HG02588 (cell line): ENCODE measurements around the gene CUZD1.
"Not testable (repeated sequence)": the region's sequence is repeated elsewhere in the genome, so short reads cannot be mapped to it uniquely, and the experiment has no call there.

Source experiments
- ATAC-seq: cut with Tn5 transposase; IDR thresholded peaks from one replicate; pipeline ENCODE4 v1.9.1; 2021; ENCODE audit warnings: mild to moderate bottlenecking, moderate library complexity; ENCODE audit not compliant: unreplicated experiment

The CUZD1 gene, protein sequence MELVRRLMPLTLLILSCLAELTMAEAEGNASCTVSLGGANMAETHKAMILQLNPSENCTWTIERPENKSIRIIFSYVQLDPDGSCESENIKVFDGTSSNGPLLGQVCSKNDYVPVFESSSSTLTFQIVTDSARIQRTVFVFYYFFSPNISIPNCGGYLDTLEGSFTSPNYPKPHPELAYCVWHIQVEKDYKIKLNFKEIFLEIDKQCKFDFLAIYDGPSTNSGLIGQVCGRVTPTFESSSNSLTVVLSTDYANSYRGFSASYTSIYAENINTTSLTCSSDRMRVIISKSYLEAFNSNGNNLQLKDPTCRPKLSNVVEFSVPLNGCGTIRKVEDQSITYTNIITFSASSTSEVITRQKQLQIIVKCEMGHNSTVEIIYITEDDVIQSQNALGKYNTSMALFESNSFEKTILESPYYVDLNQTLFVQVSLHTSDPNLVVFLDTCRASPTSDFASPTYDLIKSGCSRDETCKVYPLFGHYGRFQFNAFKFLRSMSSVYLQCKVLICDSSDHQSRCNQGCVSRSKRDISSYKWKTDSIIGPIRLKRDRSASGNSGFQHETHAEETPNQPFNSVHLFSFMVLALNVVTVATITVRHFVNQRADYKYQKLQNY

DNA sequence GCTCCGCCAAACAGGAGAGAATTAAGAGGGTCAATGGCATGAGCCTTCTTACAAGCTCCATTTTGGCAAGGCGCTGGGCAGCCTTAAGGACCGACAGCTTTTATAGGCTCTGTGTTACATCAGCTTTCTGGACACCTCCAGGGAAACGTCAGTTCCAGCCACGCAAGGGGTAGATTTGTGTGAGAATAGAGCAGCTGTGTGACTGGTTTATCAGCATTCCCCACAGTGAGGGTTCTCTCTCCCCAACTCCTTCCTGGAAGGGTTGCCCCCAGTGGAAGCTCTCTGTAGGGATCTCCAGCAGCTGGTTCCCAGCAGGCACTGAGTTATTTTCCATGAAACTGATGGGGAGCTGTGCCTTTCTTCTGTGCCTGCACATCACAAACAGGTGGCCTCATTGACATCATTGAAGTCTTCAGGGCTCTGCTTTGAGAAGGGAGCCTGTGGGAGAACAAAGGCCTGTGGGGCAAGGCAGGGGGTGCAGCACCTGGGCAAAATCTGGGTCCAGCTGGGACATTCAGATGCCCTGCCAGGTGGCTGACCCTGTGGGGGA is at the start of gene CUZD1:
TSS of gene CUZD1 (minus strand) at position 75 of the 550 bp plus-strand sequence. CDS start at position 61, 14 bp downstream.
- no peak for ATAC-seq

DNA sequence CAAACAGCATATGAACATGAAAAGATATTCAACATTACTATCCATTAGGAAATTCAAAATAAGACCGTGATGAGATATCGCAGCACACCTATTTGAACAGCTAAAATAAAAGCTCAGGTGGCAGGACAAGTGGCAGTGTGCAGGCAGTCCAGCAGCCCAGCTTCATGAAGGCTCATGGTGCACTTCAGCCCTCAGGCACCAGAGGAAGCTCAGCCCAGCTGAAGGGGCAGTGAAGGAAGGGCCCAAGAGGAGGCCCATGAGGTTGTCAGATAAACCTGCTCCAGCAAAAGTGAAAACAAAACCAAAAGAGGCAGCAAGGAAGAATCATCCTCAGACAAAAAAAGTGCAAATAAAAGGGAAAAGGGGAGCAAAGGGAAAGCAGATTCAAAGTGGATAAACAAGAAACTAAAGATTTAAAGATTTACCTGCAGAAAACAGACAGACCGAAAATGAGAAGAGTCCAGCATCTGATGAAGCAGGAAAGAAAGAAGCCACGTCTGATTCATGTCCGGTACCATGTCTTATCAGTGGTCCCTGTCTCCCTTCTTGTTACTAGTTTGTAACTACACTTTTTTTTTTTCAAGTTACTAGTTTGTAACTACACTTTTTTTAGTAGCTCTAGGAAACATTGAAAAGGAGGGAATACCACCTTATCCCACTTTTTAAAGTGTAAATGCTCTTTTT is 48.7 kb upstream of the CUZD1 start:
- ATAC-seq: no peak

DNA sequence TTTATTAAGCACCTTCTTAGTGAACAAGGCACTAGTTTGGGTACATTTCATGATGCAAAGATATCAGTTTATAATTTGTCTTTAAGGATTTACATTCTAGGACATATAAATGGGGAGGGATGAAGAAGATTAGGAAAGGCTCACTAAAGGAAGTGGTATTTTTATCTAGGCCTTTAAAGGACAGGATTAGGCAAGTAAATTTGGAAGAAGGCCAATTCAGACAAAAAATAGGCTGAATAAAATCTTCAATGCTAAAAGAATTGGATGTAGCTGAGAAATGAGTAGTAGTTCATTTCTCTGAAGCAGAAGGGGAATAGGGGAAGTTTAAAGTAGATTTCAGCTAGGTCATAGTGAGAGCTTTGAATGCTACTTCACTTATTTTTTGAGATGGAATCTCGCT is 38.5 kb upstream of the CUZD1 start:
- ATAC-seq: no peak

DNA sequence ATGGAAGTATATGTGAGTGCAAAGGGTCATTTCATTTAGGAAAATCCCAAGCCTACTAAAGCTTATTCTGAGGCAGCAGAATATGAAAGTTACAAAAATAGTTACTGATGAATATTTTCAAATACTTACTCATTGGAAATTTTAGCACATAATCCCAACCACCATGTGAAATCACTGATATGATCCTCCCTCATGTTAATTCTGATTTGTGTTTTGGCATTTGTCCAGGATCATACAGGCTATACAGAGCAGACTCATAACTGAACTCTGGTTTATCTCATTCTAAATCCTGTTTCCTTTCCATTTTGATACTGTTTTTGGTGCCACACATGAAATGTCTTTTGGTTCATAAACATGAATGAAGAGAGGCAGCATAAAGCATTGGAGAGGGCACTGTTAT is 37.1 kb upstream of the CUZD1 start:
- no peak for ATAC-seq

DNA sequence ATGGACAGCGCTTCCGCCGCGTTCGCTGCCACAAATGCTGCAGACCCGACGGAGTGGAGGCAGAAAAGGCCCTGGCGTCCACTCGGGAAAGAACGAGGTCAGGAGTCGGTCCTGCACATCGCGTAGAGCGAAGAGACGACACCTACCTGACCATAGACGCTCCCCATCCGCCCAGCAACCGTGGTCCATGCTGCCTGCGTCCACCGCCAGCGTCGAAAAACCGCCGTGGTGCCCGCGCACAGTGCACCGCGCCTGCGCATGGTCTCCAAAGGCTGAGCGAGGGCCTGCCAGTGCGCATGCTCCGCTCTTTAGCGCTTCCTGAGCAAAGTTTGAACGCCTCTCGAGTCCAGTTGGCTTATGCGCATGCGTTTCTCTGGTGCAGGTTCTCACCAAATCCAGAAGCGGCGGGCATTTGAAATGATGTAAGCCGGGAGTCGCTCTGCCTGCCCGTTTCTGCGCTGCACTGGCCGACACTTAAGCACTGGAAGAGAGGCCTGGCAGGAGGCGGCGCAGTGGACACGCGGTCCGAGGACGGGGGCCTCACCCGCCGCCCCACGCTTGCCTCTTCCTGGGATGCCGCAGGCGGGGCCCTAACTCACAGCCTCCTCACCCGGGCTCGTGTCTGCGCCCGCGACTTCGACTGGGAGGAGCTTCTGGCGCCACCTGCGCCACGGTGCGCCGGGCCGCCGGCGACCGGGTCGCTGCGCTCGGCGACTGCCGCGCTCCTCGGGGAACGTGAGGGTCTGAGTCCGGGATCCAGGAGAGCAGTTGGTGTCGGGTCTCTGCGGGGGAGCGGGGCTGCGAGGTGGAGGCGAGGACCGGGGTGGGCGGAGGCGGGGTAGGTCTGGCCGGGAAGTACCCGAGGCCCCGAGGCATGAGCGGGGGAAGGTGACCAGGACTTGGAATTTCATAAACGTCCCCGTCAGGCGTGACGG is 33.9 kb upstream of the CUZD1 start, which contains the start of gene FAM24B:
TSS of gene FAM24B (minus strand) at position 243 of the 935 bp plus-strand sequence. CDS start 29,066 bp downstream, outside the sequence.
- peak; percentile 69 for ATAC-seq

DNA sequence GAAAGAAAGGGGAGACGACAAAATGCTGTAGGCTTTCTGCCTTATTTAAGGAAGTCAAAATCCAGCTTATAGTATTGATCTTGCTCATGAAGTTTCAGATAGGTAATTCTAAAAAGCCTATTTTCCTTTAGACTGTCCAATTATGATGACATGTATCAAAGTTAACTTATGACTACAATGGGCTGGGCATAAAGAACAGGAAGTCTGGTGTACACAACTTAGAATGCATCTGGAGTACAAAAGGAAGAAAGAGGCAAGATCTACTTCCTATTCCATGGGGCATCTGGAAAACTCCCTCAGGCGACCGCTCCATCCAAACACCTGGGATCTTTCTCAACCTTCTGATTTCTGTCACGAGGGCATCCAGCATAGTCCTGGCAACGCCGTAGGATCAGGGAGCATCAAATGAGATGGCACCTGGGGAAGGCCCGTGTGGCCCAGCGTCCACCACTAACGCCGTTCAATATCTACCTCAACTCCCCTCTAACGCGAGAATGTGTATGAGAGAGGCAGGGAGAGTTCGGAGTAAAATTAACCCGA is 33.2 kb upstream of the CUZD1 start:
- ATAC-seq: peak; percentile 15

DNA sequence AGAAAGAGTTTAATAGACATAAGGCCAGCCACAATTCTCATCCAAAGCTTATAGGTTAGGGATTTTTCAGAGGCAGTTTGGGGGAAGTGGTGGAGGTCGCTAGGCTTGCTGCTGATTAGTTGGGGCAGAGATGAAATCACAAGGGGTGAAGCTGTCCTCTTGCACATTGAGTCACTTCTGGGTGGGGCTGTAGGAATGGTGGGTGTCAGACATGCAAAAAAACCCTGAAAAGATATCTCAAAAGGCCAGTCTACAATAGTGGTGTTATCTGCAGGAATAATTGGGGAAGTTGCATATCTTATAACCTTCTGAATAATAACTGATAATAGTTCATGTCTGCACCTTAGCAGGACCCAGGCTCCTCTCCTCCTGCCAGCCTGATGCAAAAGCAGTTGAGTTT is 31.6 kb upstream of the CUZD1 start:
- no peak for ATAC-seq

DNA sequence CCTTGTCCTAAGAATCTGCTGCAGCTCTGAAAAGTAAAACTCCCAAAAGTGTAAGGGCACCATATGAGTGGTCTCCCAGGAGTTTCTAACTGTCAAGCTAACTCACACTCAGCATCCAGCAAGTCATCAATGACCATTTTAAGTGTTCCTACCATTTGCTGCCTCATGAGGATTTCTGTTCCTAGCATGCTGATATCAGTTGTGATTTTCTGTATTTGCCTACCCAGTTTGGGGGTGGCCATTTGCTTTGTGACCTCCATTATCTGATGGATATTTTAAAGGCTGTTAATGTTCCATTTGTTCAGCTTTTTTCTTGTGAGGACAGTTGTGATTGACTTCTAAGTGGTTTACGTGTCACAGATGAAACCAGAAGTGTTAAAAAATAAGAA is 30.8 kb upstream of the CUZD1 start:
- no peak for ATAC-seq

DNA sequence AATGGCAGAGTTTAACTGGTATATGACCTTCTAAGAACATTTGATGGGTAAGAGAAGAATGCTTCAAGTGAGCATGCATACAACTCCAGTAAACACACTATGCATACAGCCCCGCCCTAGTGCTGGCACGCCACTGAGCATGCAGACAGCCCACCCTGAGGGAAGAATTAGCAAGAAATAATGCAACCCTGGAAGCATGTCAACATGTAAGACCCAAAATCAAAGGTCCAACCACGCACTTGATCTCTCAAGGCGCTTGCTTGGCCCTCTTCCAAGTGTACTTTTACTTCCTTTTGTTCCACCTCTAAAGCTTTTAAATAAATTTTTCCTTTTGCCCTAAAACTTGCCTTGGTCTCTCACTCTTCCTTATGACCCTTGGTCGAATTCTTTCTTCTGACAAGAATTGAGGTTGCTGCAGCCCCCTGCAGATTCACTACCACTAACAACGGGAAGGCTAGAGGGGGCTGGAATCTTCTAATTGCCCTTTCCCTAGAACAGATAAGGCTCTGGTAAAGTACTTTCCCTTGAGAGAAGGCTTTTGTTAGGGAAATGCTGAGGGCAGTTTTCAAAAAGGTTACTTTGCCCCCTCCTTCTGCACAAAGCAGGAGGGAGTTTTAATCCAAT is 30.3 kb upstream of the CUZD1 start:
- ATAC-seq: no peak

DNA sequence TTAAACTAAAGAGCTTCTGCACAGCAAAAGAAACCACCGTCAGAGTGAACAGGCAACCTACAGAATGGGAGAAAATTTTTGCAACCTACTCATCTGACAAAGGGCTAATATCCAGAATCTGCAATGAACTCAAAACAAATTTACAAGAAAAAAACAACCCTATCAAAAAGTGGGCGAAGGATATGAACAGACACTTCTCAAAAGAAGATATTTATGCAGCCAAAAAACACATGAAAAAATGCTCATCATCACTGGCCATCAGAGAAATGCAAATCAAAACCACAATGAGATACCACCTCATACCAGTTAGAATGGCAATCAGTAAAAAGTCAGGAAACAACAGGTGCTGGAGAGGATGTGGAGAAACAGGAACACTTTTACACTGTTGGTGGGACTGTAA is 26.3 kb upstream of the CUZD1 start:
- not testable (repeated sequence) for ATAC-seq

DNA sequence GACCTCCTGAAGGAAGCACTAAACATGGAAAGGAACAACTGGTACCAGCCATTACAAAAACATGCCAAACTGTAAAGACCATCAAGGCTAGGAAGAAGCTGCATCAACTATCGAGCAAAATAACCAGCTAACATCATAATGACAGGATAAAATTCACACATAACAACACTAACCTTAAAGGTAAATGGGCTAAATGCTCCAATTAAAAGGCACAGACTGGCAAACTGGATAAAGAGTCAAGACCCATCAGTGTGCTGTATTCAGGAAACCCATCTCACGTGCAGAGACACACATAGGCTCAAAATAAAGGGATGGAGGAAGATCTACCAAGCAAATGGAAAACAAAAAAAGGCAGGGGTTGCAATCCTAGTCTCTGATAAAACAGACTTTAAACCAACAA is 23.1 kb upstream of the CUZD1 start:
- ATAC-seq: not testable (repeated sequence)

DNA sequence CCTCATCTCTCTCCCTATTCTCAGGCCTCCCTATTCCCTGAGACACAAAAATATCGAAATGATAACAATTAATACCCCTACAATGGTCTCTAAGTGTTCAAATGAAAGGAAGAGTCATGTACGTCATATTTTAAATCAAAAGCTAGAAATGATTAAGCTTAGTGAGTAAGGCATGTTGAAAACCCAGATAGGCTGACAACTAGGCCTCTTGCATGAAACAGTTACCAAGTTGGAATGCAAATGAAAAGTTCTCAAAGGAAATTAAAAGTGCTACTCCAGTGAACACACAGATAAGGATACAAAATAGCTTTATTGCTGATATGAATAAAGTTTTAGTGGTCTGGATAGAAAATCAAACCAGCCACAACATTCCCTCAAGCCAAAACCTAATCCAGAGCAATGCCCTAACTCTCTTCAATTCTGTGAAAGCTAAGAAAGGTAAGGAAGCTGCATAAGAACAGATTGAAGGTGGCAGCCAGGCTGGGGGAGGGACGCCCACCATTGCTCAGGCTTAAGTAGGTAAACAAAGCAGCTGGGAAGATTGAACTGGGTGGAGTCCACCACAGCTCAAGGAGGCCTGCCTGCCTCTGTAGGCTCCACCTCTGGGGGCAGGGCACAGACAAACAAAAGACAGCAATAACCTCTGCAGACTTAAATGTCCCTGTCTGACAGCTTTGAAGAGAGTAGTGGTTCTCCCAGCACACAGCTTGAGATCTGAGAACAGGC is 21.3 kb upstream of the CUZD1 start:
- ATAC-seq: not testable (repeated sequence)

DNA sequence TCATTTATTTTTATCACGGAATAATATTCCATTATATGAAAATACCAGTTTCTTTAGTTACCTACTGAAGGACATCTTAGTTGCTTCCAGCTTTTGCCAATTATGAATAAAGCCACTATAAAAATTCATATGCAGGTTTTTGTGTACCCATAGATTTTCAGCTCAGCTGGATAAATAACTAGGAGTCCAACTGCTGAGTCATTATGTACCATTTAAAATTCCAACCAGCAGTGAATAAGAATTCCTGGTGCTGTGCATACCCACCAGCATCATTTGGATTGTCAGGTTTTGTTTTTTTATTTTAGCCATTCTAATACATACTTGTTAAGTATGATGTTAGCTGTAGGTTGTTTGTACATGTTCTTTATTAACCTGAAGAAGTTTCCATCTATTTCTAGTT is 19.2 kb upstream of the CUZD1 start:
- no peak for ATAC-seq

DNA sequence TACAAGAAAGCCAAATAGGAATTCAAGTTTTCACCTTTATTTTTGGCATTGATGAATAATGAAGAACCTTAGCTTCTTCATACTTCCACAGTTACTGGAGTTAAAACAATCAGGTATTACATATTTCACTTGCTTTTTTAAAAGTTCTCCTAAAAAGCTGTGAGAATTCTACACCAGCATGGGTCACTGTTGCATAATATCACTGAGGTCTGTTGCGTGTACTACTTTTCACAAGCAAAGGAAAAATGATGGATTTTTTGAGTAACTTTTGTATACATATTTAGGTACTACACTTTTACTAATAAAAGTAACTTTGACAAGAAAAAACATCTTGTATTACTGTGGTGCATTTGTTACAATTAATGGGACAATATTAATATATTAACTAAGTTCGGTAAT is 18.5 kb upstream of the CUZD1 start:
- no peak for ATAC-seq

DNA sequence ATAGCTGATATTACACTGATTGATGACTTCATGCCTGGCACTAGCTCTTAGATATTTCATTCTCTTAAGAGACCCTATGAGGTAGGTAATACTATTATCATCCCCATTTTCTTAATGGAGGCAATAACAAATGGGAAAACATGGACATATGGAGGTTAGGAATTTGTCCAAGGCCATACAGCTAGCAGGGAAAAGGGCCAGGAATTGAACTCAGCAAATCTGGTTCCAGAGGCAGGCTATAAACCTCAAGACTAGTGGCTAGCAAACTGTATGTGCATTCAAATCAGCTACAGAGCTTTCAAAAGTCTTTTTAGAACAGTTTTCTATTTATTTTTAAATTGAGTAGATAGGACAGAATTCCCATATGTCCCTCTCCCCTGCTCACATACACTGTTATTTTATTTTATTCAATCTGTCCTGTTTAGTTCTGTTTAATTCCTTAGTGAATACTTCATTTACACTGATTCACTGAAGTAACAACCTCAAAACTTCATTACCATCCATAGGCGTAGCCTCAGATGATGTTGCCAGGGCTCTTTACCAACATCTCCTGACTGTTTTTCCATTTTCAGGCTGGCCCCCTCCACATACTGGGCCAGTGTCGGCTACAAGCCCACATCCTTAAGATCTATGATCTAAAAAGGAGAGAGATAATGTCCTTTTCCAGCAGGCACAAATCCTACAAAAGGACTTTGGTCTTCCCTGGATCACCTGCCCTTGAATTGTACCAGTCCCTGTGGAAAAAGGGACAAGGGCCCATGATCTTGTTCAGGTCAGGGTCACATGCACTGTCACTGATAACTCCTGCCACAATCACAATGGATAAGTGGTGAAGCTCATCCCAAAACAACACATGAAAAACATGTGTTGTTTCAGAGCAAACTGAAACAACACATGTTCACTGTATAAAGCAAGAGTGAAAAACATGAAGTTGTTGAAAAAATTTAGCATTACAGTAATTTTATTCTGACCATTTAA is 17.8 kb upstream of the CUZD1 start:
- no peak for ATAC-seq

DNA sequence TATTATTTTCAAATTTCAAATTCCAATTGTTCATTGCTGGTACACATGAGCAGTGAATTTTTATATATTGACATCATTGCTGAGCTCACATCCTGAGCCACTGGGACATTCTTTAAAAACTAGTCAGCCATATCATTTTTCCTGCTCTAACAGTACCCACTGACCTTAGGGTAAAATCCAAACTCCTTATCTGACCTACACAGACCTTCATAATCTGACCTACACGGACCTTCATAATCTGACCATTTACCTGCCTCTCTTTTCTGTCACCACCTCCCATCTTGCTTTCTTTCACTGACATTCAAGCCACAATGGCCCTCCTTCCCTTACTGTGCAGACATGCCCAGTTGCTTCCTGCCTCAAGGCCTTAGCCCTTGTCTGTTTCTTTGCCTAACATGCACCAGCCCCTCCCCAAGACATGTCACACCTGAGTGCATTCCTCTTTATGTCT is 16.1 kb upstream of the CUZD1 start:
- ATAC-seq: no peak

DNA sequence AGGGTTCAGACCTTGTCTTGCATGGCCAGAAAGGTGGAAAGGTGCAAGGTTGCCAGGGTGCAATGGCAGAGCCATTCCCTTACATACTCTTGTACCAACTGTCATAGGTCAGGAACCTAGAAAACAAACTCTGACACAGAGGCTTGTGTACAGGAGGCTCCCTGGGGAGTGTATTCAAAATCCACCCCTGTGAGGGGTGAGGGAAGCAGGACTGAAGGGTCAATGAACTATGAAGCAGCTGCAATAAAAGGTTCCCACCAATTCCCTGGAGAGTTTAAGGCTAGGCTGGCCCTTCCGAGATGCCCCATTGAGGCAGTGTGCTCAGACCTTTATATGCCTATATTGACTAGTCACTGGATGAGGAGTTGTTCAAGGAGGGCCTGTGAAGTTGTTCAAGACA is 13.9 kb upstream of the CUZD1 start:
- ATAC-seq: no peak

DNA sequence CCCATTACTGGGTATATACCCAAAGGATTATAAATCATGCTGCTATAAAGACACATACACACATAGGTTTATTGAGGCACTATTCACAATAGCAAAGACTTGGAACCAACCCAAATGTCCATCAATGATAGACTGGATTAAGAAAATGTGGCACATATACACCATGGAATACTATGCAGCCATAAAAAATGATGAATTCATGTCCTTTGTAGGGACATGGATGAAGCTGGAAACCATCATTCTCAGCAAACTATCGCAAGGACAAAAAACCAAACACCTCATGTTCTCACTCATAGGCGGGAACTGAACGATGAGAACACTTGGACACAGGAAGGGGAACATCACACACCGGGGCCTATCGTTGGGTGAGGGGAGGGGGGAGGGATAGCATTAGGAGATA is 12.4 kb upstream of the CUZD1 start:
- ATAC-seq: not testable (repeated sequence)
